ENCODE results near the gene ANKRD10. TPM values are rescaled to one million over a fixed set of nuclear protein-coding genes. Genes with fewer than 3 reads are reported as not detected.

Gene ANKRD10
- total RNA-seq, 1 experiment from 2014 or later = 159 TPM

DNA sequence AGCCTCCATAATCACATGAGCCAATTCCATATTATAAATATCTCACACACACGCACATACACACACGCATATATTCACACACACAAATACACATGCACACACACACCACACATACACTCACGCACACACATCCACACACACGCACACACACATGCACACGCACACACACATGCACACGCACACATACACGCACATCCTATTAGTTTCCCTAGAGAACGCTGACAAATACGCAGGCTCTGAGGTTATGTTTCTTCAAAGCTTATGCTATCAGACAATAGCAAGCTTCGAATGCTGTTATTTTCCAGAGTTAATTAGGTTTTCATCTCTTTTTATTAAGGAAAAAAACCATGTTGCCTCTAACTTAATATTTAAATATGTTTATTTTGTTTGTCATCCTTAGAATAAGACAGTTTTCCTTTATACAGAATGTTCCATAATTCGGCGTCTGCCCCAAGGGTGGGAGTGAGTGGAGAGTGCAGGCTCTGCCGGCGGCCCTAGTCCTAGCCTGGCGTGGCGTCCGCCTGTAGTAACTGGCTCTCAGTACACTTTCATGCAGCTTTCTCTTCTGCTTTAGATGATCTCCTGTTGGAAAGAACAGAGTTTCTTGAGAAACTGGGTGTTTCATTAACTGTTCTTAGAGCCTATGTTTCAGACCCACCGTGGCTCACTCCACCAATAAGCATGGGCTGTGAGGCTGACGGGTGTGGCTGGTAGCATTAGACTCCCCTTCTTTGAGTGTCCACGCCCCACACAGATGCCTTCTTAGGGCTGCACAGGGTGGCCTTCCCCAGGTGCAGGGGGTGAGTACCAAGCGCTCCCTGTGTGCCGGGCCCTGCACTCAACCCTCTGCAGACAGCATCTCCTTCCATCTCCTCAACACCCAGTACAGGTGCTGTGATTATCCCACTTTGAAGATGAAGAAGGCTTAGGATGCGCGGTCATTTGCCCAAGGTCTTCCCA lies 30.4 kb upstream of the ANKRD10 start:
- Mint-ChIP-seq H3K36me3 (ENCODE audit: insufficient read depth in 1 of 3, low read depth in 3 of 3) (no peaks in the 10 kb centered on the region; a peak in 1 of 7 replicates), H3K9me3 (no peaks in the 10 kb centered on the region; a peak in 2 of 5 replicates), H3K27me3 (ENCODE audit: low read depth) (peaks cover 7% of the 10 kb centered on the region), H3K27ac (0 out of 7 replicates have a peak overlapping the region, but pooled peaks of 1 of the 3 experiments have one; percentile 1), H3K4me3 (no peak overlapping the region; a peak in 1 of 5 replicates), H3K4me1 (peaks cover 0 to 3% of the 10 kb centered on the region in 2 experiments; a peak in 2 of 4 replicates)
- TF ChIP-seq, protein P1, sequence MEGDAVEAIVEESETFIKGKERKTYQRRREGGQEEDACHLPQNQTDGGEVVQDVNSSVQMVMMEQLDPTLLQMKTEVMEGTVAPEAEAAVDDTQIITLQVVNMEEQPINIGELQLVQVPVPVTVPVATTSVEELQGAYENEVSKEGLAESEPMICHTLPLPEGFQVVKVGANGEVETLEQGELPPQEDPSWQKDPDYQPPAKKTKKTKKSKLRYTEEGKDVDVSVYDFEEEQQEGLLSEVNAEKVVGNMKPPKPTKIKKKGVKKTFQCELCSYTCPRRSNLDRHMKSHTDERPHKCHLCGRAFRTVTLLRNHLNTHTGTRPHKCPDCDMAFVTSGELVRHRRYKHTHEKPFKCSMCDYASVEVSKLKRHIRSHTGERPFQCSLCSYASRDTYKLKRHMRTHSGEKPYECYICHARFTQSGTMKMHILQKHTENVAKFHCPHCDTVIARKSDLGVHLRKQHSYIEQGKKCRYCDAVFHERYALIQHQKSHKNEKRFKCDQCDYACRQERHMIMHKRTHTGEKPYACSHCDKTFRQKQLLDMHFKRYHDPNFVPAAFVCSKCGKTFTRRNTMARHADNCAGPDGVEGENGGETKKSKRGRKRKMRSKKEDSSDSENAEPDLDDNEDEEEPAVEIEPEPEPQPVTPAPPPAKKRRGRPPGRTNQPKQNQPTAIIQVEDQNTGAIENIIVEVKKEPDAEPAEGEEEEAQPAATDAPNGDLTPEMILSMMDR (conservative IDR thresholded peaks at IDR 0.05) = no peak
- no peaks in the 10 kb centered on the region for H3K27me3 ChIP-seq (ENCODE audit: insufficient read depth, low read length)
- no peak overlapping the region for H3K18ac ChIP-seq (ENCODE audit: insufficient read length, low read depth, low read length)
- H3K4me2 ChIP-seq (ENCODE audit: insufficient read depth, insufficient read length, low read length) = no peak overlapping the region
- no peak overlapping the region for H4K91ac ChIP-seq (ENCODE audit: insufficient read length, low read depth, low read length)
- no peaks in the 10 kb centered on the region for H4K20me1 ChIP-seq (ENCODE audit: control insufficient read depth, insufficient read depth, insufficient read length)
- H3K9me3 ChIP-seq (ENCODE audit: control insufficient read depth, low read depth, low read length) = no peaks in the 10 kb centered on the region
- H3K4me1 ChIP-seq (ENCODE audit: insufficient read depth, low read length) = no peaks in the 10 kb centered on the region
- no peak overlapping the region for H3K9ac ChIP-seq (ENCODE audit: extremely low read depth, insufficient read length, low read length)
- no peak overlapping the region for H3K14ac ChIP-seq (ENCODE audit: insufficient read depth, low read length)
- no peaks in the 10 kb centered on the region for H3K79me1 ChIP-seq (ENCODE audit: insufficient read depth, low read depth, low read length, poor library complexity, severe bottlenecking)
- no peak overlapping the region for H3K56ac ChIP-seq (ENCODE audit: insufficient read length, low read depth, low read length)
- no peak overlapping the region for H2BK120ac ChIP-seq (ENCODE audit: low read depth, low read length, poor library complexity, severe bottlenecking)
- no peak overlapping the region for H2BK12ac ChIP-seq (ENCODE audit: insufficient read length, low read depth, low read length)
- 100% methylated on average over 4 of the region's 24 CpGs for WGBS (ENCODE audit: extremely low coverage, insufficient read length, low lambda C conversion rate)
- no peak overlapping the region for H2BK5ac ChIP-seq (ENCODE audit: insufficient read length, low read length)
- no peak for DNase-seq
- no peak overlapping the region for H2BK20ac ChIP-seq (ENCODE audit: low read depth, low read length, poor library complexity, severe bottlenecking)
- H3T11ph ChIP-seq (ENCODE audit: low read length) = no peak overlapping the region
- no peak overlapping the region for H3K4ac ChIP-seq (ENCODE audit: low read depth, low read length)
- no peaks in the 10 kb centered on the region for H3K23me2 ChIP-seq (ENCODE audit: insufficient read length, low read depth, low read length, poor library complexity, severe bottlenecking)
- no peak overlapping the region for H3K23ac ChIP-seq (ENCODE audit: insufficient read length, low read depth, low read length)
- no peak overlapping the region for H2AK5ac ChIP-seq (ENCODE audit: insufficient read length, low read length)
- no peak overlapping the region for H2BK15ac ChIP-seq (ENCODE audit: low read depth, low read length)
- no peak overlapping the region for H4K5ac ChIP-seq (ENCODE audit: insufficient read length, low read depth, low read length)
- H4K8ac ChIP-seq (replicated peaks; ENCODE audit: insufficient read length, low read depth, low read length) = no peak overlapping the region
- no peak overlapping the region for H3K27ac ChIP-seq (ENCODE audit: insufficient read length, low read depth, low read length)
- H3K79me2 ChIP-seq (ENCODE audit: insufficient read depth, low read length) = no peaks in the 10 kb centered on the region
- no peak overlapping the region for H2AFZ ChIP-seq (ENCODE audit: low read length)
